Suprapubic skin (tissue), 4 donors: ENCODE data around the gene IZUMO2. TPM values are rescaled to one million over a fixed set of nuclear protein-coding genes. Genes with fewer than 3 reads are reported as not detected.

Experiments
- DNase-seq, 2 donors: peaks; one replicate each; pipeline ENCODE4 v3.0.0-alpha.2; 2019; ENCODE audit warnings: low spot score in 2 of 2
- H3K27ac ChIP-seq: fragments of 200-600 bp; sonication (generic); one replicate; pipeline ENCODE4 v1.5.1; 2019
- H3K27me3 ChIP-seq: fragments of 200-600 bp; sonication (generic); one replicate; pipeline ENCODE4 v1.5.1; 2019
- H3K36me3 ChIP-seq: fragments of 200-600 bp; sonication (generic); one replicate; pipeline ENCODE4 v1.5.1; 2019
- H3K4me1 ChIP-seq: fragments of 200-600 bp; sonication (generic); one replicate; pipeline ENCODE4 v1.5.1; 2019
- H3K4me3 ChIP-seq: fragments of 200-600 bp; sonication (generic); one replicate; pipeline ENCODE4 v1.5.1; 2019; ENCODE audit warnings: mild to moderate bottlenecking
- H3K9me3 ChIP-seq: fragments of 200-600 bp; sonication (generic); one replicate; pipeline ENCODE4 v1.5.1; 2019
- EP300 ChIP-seq: sonication (generic); formaldehyde crosslinking; IDR thresholded peaks from one replicate; pipeline ENCODE4 v1.6.1; 2017; ENCODE audit warnings: antibody characterized with exemption
- POLR2A ChIP-seq, 2 donors: fragments of 450-650 bp; IDR thresholded peaks; one replicate each; pipeline ENCODE4 v1.6.1; 2017; ENCODE audit warnings: antibody characterized with exemption in 2 of 2, mild to moderate bottlenecking in 2 of 2, moderate library complexity in 2 of 2
- POLR2AphosphoS5 ChIP-seq, 3 donors: sonication (generic); formaldehyde crosslinking; IDR thresholded peaks; one replicate each; pipeline ENCODE4 v1.6.1; 2017; ENCODE audit warnings: antibody characterized with exemption in 3 of 3
- WGBS: methylation state at CpG from one replicate; pipeline ENCODE4 v1.1.5; 2018; 5-methylcytosine and 5-hydroxymethylcytosine counted together
- total RNA-seq, 4 donors: library from RNA; depleted of rRNA; stranded (reverse); fragments of >200 nt; gene quantifications; one replicate each; pipeline ENCODE4 v1.1.0, GENCODE V29; 2016
- TF ChIP-seq, protein P1 (sequence below), 2 donors: fragments of 200-600 bp in 1 of 2; fragments of 450-650 bp in 1 of 2; sonication (generic) in 1 of 2; IDR thresholded peaks; one replicate each; pipeline ENCODE4 v1.5.1; 2016 to 2019; ENCODE audit warnings: antibody characterized with exemption in 2 of 2, mild to moderate bottlenecking in 1 of 2, moderate library complexity in 1 of 2

IZUMO2 gene
- total RNA-seq, 4 donors from 2014 or later, result not detected

DNA sequence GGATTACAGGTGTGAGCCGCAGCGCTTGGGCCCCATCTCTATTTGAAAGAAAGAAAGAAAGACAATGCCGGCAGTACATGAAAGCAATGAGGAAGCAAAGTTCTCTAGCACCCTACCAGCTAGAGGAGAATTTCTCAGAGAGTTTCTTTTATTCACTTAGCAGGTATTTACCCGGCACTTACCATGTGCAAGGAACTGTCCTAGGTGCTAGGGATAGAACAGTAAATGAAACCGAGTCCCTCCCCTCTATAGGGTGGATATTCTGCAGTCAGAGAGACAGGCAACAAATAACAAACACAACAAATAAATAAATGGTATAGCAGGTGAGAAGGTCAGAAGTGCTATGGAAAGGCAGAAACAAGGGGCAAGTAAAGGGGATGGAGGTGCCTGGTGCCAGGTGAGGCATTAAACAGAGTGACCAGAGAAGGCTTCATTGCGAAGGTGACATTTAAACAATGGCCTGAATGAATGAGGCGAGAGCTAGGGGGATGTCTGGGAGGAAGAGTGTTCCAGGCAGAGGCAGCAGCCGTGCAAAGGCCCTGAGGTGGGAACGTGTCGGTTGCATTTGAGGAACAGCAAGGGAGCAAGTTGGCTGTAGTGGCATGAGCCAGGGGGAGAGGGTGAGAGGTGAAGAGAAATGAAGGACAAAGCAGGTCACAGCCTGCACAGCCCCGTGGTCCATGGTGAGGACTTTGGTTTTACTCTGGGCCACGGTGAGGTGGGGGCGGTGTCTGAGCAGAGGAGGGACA lies 29.6 kb upstream of the IZUMO2 start:
- no peak for DNase-seq
- Histone ChIP-seq H3K27ac (no peak overlapping the region), H3K4me1 (no peaks in the 10 kb centered on the region), H3K4me3 (no peak overlapping the region), H3K36me3 (no peaks in the 10 kb centered on the region), H3K9me3 (no peaks in the 10 kb centered on the region), H3K27me3 (peaks cover 25% of the 10 kb centered on the region)
- TF ChIP-seq POLR2AphosphoS5 (IDR thresholded peaks at IDR 0.05), result no peak
- TF ChIP-seq POLR2A (IDR thresholded peaks at IDR 0.05), result no peak
- TF ChIP-seq EP300, result no peak
- TF ChIP-seq, protein P1, sequence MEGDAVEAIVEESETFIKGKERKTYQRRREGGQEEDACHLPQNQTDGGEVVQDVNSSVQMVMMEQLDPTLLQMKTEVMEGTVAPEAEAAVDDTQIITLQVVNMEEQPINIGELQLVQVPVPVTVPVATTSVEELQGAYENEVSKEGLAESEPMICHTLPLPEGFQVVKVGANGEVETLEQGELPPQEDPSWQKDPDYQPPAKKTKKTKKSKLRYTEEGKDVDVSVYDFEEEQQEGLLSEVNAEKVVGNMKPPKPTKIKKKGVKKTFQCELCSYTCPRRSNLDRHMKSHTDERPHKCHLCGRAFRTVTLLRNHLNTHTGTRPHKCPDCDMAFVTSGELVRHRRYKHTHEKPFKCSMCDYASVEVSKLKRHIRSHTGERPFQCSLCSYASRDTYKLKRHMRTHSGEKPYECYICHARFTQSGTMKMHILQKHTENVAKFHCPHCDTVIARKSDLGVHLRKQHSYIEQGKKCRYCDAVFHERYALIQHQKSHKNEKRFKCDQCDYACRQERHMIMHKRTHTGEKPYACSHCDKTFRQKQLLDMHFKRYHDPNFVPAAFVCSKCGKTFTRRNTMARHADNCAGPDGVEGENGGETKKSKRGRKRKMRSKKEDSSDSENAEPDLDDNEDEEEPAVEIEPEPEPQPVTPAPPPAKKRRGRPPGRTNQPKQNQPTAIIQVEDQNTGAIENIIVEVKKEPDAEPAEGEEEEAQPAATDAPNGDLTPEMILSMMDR (IDR thresholded peaks at IDR 0.05), result no peak
- 70% methylated on average over 13 of the region's 13 CpGs for WGBS

DNA sequence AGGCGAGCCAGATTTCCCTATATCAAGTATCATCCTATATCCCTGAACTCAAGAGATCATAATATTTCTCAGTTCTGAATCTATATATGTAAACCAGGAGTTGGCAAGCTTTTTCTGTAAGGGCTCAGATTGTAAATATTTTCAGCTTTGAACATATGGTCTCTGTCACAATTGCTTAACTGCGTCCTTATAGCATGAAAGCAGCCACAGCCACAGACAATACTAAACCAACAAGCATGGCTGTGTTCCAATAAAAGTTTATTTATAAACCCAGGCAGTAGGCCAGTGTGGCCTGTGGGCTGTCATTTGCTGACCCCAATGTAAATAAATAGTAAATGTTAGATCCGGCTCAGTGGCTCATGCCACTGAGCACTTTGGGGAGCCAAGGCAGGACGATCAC lies 28.1 kb upstream of the IZUMO2 start:
- Histone ChIP-seq H3K4me3 (no peak overlapping the region), H3K27me3 (peaks cover 22% of the 10 kb centered on the region), H3K4me1 (no peaks in the 10 kb centered on the region), H3K36me3 (no peaks in the 10 kb centered on the region), H3K9me3 (no peaks in the 10 kb centered on the region), H3K27ac (no peak overlapping the region)
- WGBS, result 48% methylated on average over 4 of the region's 4 CpGs
- no peak for DNase-seq
- TF ChIP-seq EP300 (no peak), POLR2A (IDR thresholded peaks at IDR 0.05) (no peak), POLR2AphosphoS5 (IDR thresholded peaks at IDR 0.05) (no peak)
- TF ChIP-seq, protein P1 (IDR thresholded peaks at IDR 0.05), result no peak

DNA sequence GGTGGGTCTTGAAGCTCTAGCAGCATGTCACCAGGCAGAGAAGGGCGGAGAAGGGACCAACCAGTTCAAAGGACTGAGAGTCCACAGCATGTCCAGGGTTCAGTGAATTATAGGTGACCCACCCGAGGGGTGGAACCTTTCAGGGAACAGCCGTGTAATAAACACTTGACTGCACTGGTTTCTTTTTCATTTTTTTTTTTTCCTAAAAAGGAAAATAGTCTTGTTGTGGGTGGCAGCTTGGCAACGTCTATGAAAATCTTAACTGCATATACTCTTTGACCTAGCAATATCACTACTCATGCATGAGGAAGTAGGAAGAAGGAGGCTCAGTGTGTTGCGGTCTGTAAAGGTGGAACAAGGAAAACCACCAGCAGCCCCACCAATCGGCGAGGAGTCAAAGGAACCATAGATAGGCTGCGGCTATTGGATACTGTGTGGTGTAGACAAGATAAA lies 27.4 kb upstream of the IZUMO2 start:
- Histone ChIP-seq H3K4me1 (no peaks in the 10 kb centered on the region), H3K27ac (no peak overlapping the region), H3K9me3 (no peaks in the 10 kb centered on the region), H3K4me3 (no peak overlapping the region), H3K36me3 (no peaks in the 10 kb centered on the region), H3K27me3 (peaks cover 17% of the 10 kb centered on the region)
- TF ChIP-seq POLR2AphosphoS5 (IDR thresholded peaks at IDR 0.05) (no peak), EP300 (no peak), POLR2A (IDR thresholded peaks at IDR 0.05) (no peak)
- TF ChIP-seq, protein P1 (IDR thresholded peaks at IDR 0.05), result no peak
- DNase-seq, result no peak
- WGBS, result 73% methylated on average over 8 of the region's 8 CpGs

DNA sequence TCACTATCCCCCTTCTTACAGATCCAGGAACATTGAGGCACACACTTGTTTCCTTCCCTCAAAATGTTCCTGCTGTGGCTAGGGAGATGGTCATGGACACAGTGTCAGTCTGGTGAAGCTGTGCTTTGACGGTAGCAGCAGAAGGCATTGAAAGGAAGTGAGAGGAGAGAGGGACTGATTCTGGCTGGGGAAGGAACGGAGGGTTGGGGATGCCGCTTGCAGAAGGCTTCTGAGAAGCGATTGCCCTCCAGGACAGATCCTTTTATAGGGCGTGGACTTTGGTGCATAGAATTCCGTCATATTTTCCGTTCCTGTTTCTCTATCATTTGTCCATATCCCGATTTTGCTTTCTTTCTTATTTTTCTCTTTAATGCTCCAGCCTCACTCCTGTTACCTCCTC lies 26.2 kb upstream of the IZUMO2 start:
- H3K4me3 ChIP-seq, result no peak overlapping the region
- WGBS, result 68% methylated on average over 8 of the region's 8 CpGs
- DNase-seq, result no peak
- peaks cover 16% of the 10 kb centered on the region for H3K27me3 ChIP-seq
- no peaks in the 10 kb centered on the region for H3K9me3 ChIP-seq
- H3K4me1 ChIP-seq, result no peaks in the 10 kb centered on the region
- no peak overlapping the region for H3K27ac ChIP-seq
- TF ChIP-seq EP300 (no peak), POLR2AphosphoS5 (IDR thresholded peaks at IDR 0.05) (no peak), POLR2A (IDR thresholded peaks at IDR 0.05) (no peak)
- TF ChIP-seq, protein P1 (IDR thresholded peaks at IDR 0.05), result no peak
- H3K36me3 ChIP-seq, result no peaks in the 10 kb centered on the region

DNA sequence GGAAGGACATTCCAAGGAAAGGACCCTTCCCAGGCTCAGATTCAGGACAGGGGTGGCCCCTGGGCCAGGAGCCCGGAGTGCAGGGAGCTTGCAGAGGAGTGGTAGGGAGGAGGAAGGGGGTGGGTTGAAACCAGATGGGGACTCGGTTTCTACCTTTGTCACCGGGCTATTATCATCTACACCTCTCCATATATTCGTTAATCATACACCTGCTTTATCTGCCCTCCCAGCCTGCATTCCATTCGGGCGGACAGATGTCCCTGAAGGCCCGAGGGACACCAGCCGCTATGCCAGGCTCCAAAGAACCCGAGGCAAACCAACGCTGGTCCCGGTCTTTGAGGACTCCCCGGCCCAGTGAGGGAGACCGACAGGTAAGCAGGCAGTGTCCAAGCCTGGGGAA lies 24.9 kb upstream of the IZUMO2 start:
- DNase-seq, result no peak
- Histone ChIP-seq H3K4me3 (no peak overlapping the region), H3K27ac (no peak overlapping the region), H3K4me1 (no peaks in the 10 kb centered on the region), H3K36me3 (no peaks in the 10 kb centered on the region), H3K9me3 (no peaks in the 10 kb centered on the region), H3K27me3 (peaks cover 3% of the 10 kb centered on the region)
- WGBS, result 76% methylated on average over 13 of the region's 13 CpGs
- TF ChIP-seq POLR2AphosphoS5 (IDR thresholded peaks at IDR 0.05), result no peak
- TF ChIP-seq, protein P1 (IDR thresholded peaks at IDR 0.05), result no peak
- TF ChIP-seq EP300, result no peak
- no peak for TF ChIP-seq POLR2A (IDR thresholded peaks at IDR 0.05)
